Right atrium auricular region (tissue), 2 donors: Measurements from ENCODE around the gene PAXX. TPM values are rescaled to one million over a fixed set of nuclear protein-coding genes. Genes with fewer than 3 reads are reported as not detected.
A peak's percentile ranks its signal among the peaks of the same experiment; 100 is the strongest.

Experiments
- DNase-seq: peaks from one replicate; pipeline ENCODE4 v3.0.0-alpha.2; 2019; ENCODE audit warnings: low spot score
- H3K27ac ChIP-seq, 2 donors: fragments of 200-600 bp; sonication (generic); 1 replicate in 1 of 2; 2 replicates in 1 of 2; pipeline ENCODE4 v1.5.1; 2016 to 2019
- H3K27me3 ChIP-seq, 2 donors: fragments of 200-600 bp; sonication (generic); one replicate each; pipeline versions ENCODE4 v1.5.1 to v1.6.0; 2017 to 2019
- H3K36me3 ChIP-seq: fragments of 200-600 bp; sonication (generic); one replicate; pipeline ENCODE4 v1.5.1; 2016
- H3K4me1 ChIP-seq, 2 donors: fragments of 200-600 bp; sonication (generic); one replicate each; pipeline versions ENCODE4 v1.5.1 to v1.6.0; 2017 to 2019
- H3K4me3 ChIP-seq, 2 donors: fragments of 200-600 bp; sonication (generic); 1 replicate in 1 of 2; 2 replicates in 1 of 2; pipeline ENCODE4 v1.5.1; 2017 to 2019; ENCODE audit warnings: mild to moderate bottlenecking in 1 of 2, moderate library complexity in 1 of 2
- H3K9me3 ChIP-seq, 2 donors: fragments of 200-600 bp; sonication (generic); one replicate each; pipeline ENCODE4 v1.5.1; 2019
- total RNA-seq, 2 donors: library from RNA; depleted of rRNA; stranded (reverse); fragments of >200 nt; gene quantifications; one replicate each; pipeline ENCODE4 v1.1.0, GENCODE V29; 2016
- TF ChIP-seq, protein P1 (sequence below), 2 donors: fragments of 200-600 bp; sonication (generic); IDR thresholded peaks; one replicate each; pipeline ENCODE4 v1.5.1; 2019; ENCODE audit warnings: antibody characterized with exemption in 2 of 2

Gene PAXX
- total RNA-seq, 2 donors from 2014 or later: 27.4 to 37.5 TPM

DNA sequence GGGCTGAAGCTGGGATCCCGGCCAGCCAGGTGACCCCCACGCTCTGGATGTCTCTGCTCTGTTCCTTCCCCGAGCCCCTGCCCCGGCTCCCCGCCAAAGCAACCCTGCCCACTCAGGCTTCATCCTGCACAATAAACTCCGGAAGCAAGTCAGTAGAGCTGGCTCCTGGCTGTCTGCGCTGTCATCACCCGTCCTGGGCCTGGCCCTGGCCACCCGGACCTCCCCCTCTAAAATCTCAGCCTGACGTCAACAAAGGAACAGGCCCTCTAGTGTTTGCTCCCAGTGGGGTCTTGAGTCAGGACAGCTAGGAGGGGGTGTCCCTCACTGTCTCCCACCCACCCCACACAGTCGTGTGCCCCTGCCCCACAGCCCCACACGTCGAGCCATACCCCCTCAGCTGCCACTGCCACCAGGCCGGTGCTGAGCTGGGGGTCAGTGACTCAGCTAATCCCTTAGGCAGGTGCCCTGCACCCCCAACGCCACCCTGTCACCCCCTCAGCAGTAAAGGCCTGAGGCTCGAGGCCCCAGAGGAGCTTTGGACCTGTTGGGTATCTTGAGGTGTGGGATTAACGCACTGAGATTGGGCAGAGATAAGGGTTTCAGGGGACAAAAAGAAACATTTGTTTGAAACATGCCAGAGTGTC is 10.5 kb upstream of the PAXX start:
- Histone ChIP-seq H3K9me3 (no peaks in the 10 kb centered on the region), H3K4me3 (no peak overlapping the region), H3K4me1 (peaks cover 0 to 87% of the 10 kb centered on the region in 2 donors), H3K27me3 (no peaks in the 10 kb centered on the region), H3K36me3 (no peaks in the 10 kb centered on the region), H3K27ac (peak overlapping the region; percentile 77 to 81)
- TF ChIP-seq, protein P1, sequence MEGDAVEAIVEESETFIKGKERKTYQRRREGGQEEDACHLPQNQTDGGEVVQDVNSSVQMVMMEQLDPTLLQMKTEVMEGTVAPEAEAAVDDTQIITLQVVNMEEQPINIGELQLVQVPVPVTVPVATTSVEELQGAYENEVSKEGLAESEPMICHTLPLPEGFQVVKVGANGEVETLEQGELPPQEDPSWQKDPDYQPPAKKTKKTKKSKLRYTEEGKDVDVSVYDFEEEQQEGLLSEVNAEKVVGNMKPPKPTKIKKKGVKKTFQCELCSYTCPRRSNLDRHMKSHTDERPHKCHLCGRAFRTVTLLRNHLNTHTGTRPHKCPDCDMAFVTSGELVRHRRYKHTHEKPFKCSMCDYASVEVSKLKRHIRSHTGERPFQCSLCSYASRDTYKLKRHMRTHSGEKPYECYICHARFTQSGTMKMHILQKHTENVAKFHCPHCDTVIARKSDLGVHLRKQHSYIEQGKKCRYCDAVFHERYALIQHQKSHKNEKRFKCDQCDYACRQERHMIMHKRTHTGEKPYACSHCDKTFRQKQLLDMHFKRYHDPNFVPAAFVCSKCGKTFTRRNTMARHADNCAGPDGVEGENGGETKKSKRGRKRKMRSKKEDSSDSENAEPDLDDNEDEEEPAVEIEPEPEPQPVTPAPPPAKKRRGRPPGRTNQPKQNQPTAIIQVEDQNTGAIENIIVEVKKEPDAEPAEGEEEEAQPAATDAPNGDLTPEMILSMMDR (IDR thresholded peaks at IDR 0.05): peak in 1 of 2 donors; percentile 11
- DNase-seq: no peak

DNA sequence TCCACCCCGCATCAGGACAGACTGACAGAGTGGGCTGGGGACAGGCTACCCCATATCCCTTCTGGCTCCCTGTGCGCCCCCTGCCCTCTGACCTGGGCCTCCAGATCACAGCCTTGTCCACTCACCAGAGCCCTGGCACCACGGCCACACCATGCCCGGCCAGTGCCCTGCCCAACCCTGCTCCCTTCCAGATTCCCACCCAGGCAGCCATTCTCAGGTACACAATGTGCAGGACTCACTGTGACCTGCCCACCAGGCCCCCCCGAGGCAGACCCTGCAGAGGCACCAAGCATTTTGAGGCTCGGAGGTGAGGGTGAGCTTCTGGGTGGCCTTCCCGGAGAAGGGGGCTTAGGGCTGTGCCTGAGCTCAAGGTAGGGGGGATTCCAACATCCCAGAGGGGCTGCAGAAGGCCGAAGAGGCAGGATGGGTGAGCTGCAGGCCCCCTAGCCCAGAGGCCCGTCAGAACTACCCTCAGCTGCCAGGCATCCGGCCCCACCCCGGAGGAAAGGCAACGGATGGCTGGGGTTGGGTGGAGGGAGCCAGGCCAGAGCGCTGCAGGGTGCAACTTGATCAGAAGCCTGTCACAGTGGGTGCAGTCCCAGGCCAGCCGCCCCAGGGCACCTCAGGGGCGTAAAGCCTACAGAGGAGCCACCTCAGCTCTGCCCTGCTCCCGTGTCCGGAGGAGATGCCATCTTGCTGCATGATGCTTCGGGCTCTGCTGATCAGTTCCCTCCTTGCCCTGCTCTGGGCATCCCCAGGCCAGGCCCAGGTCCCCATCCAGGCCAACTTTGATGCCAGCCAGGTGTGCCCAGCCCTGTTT is 9.8 kb upstream of the PAXX start, which contains the start of gene LCNL1:
Gene LCNL1, plus strand, starts transcription at position 762 of the 820 bp plus-strand sequence. CDS start 594 bp downstream, outside the sequence.
- H3K27me3 ChIP-seq: no peaks in the 10 kb centered on the region
- no peak for DNase-seq

DNA sequence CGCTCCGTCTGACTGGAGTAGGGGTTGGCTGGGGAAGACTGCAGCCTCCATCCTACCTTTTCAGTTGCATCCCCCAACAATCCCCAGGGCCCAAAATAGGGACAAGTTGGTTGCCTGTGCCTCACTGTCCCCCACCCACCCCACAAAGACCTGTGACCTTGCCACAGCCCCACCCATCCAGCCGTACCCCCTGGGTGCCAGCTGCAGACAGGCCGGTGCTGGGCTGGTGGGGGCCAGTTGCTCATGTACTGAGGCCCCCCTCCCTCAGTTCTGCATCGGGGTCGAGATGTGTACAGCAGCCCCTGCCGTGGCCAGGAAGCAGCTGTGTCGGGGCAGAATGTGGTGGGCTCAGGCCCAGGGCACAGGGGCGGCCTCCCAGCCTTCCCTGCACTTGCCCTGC is 9.1 kb upstream of the PAXX start:
- H3K27ac ChIP-seq: peak overlapping the region in 1 of 2 donors; percentile 77
- DNase-seq: no peak
- H3K4me1 ChIP-seq: peaks cover 0 to 73% of the 10 kb centered on the region in 2 donors
- TF ChIP-seq, protein P1 (IDR thresholded peaks at IDR 0.05): no peak
- no peaks in the 10 kb centered on the region for H3K9me3 ChIP-seq
- H3K27me3 ChIP-seq: no peaks in the 10 kb centered on the region
- no peaks in the 10 kb centered on the region for H3K36me3 ChIP-seq
- H3K4me3 ChIP-seq: no peak overlapping the region

More for the DNA sequence above, 9.8 kb upstream of the PAXX start, which contains the start of gene LCNL1:
- TF ChIP-seq, protein P1 (IDR thresholded peaks at IDR 0.05): no peak
- H3K4me3 ChIP-seq: no peak within 1 kb of the TSS
- peak within 1 kb of the TSS; percentile 77 to 81 for H3K27ac ChIP-seq
- H3K36me3 ChIP-seq: no peaks in the 10 kb centered on the region
- H3K4me1 ChIP-seq: peaks cover 0 to 80% of the 10 kb centered on the region in 2 donors
- H3K9me3 ChIP-seq: no peaks in the 10 kb centered on the region

DNA sequence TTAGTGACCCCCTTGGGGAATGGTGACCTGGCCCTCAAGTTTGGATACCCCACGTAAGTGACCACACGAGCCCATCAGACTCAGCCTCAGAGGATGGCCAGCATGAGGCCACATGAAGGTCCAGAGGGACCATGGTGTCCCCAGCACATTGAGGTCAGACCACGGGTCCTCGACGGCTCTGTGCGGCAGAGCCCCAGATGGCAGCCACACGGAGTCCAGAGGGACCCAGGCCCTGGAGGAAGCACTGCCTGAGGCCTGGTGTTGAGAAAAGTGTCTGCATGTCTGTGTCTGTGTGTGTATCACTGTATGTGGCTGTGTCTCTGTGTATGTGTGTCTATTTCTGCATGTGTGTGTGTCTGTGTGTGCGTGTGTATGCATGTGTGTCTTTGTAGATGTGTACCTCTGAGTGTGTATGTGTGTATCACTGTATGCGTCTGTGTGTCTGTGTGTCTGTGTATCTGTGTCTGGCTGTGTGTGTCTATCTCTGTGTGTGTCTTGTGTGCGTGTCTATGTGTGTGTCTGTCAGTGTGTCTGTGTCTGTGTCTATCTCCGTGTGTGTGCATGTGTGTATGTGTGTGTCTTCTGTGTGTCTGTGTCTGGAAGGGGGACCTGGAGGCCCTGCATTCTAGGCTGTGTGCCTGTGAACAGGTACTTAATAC is 8.4 kb upstream of the PAXX start:
- H3K27me3 ChIP-seq: no peaks in the 10 kb centered on the region
- H3K27ac ChIP-seq: peak overlapping the region in 1 of 2 donors; percentile 77
- H3K4me3 ChIP-seq: no peak overlapping the region
- no peak for DNase-seq
- H3K9me3 ChIP-seq: no peaks in the 10 kb centered on the region
- H3K36me3 ChIP-seq: no peaks in the 10 kb centered on the region
- TF ChIP-seq, protein P1 (IDR thresholded peaks at IDR 0.05): no peak
- H3K4me1 ChIP-seq: peaks cover 0 to 71% of the 10 kb centered on the region in 2 donors

DNA sequence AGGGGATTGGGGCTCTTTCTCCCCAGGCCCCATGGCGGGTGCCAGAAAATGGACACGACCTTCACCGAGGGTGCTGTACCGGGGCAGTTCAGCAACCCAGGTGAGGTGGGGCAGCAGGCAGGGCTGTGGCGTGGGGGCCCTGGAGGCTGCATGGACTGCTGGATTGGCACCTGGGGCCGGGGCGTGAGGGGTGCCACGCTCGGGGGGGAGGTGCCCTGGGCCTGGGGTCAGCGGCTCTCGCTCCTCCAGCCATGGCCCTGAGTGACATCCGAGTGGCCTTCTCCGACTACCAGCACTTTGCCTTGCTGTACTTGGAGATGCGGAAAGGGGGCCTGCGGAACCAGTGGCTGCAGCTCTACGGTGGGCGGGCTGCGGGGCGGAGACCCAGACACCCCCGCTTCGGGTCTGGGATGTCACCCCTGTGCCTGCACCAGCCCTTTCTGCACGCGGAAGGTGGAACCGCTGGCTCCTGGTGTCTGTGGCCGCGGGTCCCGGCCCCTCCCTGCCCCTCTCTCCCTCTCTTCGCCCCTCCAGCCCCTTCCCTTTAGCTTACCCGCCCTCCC is 7.7 kb upstream of the PAXX start:
- no peak for DNase-seq
- Histone ChIP-seq H3K4me1 (peaks cover 0 to 63% of the 10 kb centered on the region in 2 donors), H3K4me3 (no peak overlapping the region), H3K9me3 (no peaks in the 10 kb centered on the region), H3K27me3 (no peaks in the 10 kb centered on the region), H3K36me3 (no peaks in the 10 kb centered on the region), H3K27ac (no peak overlapping the region)
- TF ChIP-seq, protein P1 (IDR thresholded peaks at IDR 0.05): no peak
